CD4-positive, alpha-beta T cell treated with Interferon gamma for 1 hour (primary cell): ENCODE results near the gene TRIM67.

Experiments used
- DNase-seq: peaks from one replicate; pipeline ENCODE4 v3.0.0-alpha.2; 2020

TRIM67 gene

DNA sequence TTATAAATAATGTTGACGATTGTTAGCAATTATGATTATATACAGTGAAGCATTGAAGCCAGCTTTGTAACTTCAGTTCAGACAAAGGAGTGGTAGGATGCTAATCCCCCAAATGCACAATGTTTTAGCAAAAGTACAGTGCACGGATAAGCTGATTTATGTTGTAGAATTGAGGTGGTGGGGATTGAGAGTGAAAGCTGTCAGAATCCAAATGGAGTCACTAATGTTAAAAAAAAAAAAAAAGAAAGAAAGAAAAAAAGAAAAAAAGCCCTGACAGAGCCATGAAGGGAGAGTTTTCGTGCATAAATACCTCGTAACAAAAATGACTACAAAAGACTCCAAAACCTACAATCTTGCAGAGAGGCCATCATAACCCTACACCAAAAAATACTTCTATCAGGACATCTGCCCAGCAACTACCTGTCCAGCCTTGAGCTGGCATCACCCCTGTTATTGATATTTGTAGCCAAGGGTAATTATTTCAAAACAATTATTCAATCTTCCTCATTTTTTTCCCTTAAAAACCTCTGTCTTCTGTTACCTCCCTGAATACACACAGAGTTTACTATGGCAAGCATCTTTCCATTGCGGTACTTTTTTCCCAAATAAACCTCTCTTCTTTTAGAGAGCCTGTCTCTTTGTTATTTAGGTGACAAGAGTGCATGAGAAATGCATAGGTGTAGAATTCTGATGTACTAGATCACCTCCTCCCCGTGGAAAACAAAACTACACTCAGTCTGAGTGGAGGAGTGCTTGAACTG is 2.5 kb upstream of the TRIM67 start:
- DNase-seq = no peak

DNA sequence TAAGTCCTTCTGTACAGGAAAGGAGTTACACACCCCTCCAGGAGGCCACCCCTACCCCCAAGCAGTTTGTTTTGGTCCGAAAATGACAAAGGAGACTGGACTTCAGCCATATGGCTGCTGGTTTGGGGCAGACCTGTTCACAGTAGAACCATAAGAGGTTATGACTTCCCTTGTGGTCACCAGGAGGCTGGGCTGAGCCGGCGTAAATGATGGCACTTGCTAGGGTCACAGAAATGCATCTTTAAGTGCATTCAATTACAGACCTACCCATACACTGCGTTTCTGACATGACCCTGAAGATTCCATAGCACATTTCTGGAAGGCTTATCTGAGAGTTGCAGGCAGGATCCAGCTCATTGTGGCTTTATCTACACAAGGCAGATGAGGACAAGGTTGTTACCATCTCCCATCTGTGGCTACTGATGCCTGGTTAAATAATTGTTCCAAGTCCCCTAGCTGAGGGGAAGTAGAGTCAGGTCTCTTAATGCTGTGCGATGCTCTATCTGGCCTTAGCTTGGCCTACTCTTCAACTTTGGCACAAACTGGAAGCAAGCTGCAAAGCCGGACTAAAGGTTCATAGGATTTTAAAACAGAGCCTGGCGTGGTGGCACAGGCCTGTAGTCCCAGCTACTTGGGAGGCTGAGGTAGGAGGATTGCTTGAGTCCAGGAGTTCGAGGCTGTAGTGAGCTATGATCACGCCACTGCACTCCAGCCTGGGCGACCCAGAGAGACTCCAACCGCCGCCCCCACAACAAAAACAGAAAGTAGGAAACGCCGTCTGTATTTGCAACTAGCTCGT is 1.7 kb upstream of the TRIM67 start:
- no peak for DNase-seq

DNA sequence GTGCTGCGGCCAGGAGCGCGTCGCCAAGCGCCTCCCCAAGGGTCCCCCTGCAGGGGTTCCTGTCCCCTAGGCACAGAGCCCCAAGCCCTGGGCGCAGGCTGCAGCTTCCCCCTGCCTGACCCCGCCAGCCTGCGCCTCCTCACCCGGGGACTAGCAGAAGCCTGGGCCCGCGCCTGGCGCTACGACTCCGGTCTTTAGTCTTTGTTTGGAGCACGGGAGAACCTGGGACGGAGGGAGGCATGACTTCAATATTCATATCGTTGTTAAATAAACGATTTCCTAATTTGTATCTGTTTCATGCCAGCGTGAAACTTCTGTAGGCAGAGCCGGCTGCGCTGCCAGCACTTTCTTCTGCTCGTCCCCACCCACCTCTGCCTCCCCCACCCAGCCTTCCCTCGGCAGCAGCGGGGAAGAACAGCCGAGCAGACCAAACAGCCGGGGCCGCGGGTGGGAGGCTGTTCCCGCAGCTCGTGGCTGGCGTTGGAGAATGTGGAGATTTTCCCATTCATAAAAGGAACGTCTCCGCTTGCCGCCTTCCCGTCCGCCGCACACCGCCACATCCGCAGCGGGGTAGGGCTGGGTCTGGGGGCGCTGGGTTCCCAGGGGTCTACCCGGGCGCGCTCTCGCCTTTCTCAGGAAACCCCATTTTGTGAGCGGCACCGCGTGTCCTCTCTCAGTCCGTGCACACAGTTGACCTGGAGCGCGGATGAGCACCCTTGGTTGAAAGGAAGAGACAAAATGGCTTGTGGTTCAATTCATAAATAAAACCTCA is 777 bp upstream of the TRIM67 start:
- DNase-seq = no peak

DNA sequence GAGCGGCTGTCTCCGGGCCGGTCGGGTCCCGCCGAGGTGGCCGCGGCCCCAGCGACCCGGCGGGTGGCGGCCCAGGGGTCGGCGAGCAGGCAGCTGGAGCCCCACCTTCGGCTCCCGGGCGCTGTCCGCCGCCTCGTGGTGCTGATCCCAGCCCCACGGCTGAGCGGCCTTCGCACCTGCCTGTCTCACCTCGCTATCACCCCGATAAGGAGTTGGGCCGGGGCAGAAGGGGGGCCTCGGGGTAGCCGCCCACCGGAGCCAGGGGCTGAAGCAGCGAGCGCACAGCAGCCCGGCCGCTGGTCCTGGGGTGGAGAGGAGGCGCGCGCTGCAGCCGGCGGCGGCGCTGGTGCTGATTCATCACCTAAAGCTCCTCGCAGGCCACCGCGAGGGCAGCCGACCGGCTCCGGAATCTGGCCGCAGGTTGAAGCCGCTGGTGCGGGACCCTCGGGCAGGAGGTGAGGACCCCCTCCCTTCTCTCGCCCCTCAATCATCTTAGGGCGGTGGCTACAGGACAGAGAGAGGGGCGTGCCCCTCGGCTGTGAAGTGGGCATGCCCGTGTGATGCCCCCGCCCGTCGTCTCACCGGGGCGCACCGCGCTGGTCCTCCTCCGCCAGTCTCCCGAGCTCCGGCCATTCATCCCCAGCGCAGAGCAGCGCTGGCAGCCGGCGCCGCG is 575 bp downstream of the TRIM67 start:
- DNase-seq = no peak

DNA sequence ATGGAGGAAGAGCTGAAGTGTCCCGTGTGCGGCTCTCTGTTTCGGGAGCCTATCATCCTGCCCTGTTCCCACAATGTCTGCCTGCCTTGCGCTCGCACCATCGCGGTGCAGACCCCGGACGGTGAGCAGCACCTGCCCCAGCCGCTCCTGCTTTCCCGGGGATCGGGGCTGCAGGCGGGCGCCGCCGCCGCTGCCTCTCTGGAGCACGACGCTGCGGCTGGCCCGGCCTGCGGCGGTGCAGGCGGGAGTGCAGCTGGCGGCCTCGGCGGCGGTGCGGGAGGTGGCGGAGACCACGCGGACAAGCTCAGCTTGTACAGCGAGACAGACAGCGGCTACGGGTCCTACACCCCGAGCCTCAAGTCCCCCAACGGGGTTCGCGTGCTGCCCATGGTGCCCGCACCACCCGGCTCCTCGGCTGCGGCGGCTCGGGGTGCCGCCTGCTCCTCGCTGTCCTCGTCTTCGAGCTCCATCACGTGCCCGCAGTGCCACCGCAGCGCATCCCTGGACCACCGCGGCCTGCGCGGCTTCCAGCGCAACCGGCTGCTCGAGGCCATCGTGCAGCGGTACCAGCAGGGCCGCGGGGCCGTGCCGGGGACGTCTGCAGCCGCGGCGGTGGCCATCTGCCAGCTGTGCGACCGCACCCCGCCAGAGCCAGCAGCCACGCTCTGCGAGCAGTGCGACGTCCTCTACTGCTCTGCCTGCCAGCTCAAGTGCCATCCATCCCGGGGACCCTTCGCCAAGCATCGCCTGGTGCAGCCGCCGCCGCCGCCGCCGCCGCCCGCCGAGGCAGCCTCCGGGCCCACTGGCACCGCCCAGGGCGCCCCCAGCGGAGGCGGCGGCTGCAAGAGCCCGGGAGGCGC is 1.3 kb downstream of the TRIM67 start:
- no peak for DNase-seq

DNA sequence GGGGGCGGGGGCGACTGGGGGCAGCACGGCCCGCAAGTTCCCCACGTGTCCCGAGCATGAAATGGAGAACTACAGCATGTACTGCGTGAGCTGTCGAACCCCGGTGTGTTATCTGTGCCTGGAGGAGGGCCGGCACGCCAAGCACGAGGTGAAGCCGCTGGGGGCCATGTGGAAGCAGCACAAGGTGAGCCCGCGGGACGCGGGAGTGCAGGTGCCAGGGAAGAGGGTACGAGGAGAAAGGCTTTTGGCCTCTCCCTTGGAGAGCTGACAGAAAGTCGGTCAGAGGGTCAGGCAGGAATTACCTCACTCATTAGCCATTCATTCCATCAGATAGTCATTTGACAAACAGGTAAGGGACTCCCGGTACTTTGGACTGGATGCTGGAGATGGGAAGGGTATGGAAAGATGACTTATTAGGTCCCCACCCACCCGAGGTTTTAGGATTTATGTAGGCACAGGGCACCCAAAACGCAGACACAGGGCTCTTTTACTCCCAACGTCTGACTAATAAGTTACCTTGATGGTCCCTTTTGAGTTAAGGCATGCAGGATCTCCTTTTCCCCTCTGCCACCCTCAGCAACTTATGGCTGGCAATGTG is 2.1 kb downstream of the TRIM67 start:
- DNase-seq = no peak

DNA sequence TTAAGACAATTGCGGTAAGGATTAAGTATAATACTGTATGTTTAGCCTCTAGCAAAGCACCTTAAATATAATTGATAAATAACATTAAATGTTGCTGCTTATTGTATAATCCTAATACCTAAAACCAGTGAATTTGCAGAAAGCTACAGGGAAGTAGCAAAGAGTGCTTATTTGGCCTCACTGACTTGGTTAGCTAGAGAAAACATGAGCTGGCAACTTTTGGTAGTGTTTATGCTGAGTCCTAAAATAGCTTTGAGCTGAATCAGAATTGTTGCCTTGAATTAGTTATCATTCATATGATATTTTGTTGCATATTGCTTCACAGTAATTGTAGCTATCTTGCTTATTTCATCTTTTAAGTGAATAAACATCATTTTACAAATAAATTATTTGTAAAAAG is 3.5 kb downstream of the TRIM67 start:
- no peak for DNase-seq

DNA sequence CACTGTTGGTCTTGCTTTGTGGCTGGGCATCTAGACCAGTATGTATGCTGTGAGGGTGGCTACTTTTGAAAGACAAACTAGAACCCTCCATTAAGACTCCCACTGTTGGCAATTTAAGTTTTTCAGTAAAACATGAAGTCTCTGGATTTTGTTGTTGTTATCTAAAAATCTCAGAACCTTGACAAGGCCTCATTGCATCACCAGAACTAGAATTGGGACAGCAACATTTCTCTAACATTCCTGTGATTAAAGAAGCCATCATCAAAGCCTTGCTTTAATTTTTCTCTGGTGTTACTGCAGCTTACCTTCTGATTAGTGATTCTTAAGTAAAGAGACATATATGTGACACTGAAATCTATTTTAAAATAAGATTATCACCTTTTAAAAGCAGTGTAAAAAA is 4.5 kb downstream of the TRIM67 start:
- DNase-seq = no peak

DNA sequence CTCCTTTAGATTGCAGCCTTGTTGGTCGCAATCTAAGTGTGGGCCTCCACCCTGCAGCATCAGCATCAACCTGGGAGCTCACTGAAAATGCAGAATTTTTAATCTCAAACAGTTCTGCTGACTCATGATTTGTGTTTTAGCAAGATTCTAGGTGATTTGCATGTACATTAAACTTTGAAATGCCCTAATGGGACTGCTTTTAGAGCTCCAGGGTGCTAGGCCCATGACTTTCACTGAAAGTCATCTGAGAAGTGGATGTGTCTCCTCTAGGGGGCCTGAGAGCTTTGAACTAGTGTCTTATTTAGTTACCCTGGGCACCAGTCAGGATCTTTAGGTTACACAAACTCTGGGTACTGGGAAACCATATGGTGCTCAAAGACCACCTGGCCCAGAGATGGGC is 9.0 kb downstream of the TRIM67 start:
- DNase-seq = no peak

DNA sequence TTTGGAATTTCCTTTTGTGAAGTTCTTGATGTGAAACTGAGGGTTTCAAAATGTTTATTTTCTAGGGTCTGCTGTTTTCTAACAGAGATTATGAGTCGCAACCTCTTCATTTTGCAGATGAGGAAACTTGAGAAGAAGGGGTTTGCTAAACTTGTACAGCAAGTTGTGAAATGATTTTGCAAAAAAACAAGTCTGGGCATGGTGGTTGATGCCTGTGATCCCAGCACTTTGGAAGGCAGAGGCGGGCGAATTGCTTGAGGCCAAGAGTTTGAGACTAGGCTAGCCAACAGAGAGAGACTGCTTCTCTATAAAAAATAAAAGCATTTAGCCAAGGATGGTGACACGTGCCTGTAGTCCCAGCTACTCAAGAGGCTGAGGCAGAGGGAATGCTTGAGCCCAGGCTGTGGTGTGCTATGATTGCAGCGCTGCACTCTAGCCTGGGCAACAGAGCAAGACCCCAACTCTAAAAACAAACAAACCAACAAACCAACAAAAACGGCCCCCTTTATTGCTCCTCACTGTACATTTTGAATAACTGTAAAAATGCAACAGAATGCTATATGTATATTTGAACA is 9.9 kb downstream of the TRIM67 start:
- no peak for DNase-seq

DNA sequence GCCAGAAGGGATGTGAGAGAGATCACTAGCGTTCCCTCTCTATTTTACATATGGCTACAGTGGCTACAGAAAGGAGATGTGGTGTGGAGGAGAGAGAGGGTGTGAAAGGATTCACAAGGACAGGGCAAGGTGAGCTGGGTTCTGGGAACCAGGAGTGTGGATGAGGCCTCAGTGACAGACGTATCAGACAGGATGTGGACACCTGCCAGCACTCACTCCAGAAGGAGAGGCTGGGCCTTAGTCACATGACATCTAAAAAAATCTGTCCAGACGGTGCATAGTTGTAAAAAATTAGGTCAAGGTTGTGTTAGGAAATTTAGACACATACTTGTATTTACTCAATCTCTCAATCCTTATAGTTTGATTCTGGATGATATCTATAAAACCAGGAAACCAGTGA is 10.6 kb downstream of the TRIM67 start:
- DNase-seq = no peak

DNA sequence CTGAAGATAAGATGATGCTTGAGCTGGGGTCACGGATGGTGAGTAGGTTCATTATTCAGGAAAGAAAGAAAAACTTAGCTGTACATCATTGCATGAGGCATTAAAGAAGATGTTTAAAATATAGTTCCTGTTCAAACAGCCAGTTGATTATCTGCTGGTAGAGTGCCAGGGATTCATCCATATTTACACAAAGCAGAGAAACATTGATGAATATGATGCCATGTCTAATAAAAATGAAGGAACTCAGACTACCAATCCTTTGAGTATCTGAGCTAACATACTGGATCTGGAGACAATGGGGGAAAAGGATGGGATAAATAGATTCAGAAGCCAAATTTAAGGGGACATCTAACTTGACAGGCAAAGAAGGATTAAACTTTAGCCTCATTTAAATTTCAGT is 14.6 kb downstream of the TRIM67 start:
- no peak for DNase-seq

DNA sequence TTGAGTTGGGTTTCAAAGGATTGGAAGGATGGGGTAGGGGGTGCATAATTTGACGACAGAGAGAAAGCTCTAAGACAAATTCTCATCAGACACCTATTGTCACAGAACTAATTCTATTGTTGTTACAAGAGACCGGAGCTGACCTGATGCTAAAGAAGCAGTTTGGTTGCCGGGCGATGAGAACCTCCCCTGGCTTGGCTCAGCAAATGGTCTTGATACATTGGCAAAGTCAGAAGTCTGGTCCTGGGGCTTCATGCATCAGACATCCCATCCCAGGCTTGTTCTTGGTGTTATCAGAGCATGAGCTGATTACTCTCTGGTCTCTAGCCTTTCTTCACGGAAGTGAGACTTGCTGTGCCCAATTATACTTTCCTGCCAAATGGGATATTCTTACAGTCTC is 15.4 kb downstream of the TRIM67 start:
- no peak for DNase-seq

DNA sequence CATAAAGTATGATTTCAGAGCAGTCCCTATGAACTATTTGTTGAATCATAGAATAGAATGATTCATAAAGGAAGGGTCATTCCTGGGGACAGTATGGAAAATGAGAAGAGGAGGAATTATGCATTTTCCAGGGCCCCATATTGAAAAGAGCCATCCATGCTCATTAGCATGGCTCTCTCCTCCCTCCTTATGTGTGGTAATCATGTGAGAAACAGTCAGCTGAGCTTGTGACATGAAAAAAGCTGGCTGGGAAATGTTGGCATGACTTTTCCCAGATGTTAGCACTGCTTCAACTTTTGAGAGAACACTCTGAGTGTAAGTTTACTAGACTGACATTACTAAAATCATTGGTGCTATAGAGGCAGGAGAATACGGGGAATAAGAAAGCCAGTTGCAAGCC is 16.1 kb downstream of the TRIM67 start:
- no peak for DNase-seq

DNA sequence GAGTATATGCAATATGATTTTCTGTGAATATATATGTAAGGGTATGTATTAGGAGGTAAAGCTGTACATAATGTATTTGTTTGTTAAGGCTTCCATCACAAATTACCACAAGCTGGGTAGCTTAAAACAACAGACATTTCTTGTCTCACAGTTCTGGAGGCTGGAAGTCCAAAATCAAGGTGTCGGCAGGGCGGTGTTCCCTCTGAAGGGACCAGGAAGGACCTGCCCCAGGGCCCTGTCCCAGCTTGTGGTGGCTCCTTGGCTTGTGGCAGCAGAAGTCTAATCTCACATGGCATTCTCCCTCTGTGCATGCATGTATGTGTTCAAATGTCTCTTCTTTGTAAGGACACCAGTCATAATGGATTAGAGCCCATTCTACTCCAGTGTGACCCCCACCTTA is 17.1 kb downstream of the TRIM67 start:
- DNase-seq = no peak

DNA sequence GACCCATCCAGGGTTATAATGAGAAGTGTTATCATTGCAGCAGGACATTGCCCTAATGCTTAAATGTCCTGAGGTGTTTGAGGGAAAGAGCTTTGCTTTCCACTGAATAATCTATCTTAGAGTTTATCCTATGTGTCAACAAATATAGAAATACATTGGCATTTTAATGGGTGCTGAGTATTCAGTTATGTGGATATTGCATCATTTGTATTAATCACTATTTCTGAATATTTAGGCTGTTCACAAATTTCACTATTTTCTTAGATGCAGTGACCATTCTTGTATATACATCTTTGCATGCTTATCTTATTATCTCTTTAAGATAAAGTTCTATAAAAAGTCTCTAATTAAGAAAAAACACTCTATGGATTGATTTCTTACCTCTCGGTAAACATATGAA is 18.2 kb downstream of the TRIM67 start:
- DNase-seq = no peak

DNA sequence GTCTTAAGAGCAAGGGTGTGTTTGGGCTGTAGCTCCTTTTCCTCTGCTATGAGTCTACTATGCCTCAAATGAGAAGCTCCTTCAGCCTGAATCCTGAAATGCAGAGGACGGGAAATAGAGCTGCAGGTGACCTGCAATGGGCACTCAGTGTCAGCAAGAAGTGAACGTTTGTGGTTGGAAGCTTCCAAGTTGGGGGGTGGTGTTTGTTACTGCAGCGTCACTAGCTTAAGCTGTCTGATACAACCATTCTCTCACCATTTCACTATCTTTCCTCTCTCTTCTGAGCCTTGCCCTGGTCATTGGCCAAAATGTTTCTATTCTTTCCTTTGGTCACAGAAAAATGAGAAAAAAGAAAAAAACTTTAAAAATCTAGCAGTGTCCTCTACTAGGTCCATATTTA is 19.4 kb downstream of the TRIM67 start:
- no peak for DNase-seq

DNA sequence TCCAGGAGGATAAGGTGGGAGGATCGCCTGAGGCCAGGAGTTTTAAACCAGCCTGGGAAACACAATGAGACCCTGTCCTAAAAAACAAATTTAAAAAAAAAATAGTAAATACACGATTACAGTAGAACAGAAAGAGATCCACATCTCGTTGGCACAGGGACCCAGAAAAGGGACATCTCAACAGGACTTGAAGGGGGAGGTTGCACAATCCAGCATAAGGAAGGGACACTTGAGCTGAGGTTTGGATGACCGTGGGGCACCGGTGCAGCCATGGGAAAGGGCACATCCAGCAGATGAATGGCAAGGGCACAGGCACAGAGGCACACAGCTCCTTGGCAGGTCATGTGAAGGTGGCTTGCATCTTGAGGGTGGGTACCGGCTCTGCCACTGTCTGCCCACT is 20.5 kb downstream of the TRIM67 start:
- no peak for DNase-seq

DNA sequence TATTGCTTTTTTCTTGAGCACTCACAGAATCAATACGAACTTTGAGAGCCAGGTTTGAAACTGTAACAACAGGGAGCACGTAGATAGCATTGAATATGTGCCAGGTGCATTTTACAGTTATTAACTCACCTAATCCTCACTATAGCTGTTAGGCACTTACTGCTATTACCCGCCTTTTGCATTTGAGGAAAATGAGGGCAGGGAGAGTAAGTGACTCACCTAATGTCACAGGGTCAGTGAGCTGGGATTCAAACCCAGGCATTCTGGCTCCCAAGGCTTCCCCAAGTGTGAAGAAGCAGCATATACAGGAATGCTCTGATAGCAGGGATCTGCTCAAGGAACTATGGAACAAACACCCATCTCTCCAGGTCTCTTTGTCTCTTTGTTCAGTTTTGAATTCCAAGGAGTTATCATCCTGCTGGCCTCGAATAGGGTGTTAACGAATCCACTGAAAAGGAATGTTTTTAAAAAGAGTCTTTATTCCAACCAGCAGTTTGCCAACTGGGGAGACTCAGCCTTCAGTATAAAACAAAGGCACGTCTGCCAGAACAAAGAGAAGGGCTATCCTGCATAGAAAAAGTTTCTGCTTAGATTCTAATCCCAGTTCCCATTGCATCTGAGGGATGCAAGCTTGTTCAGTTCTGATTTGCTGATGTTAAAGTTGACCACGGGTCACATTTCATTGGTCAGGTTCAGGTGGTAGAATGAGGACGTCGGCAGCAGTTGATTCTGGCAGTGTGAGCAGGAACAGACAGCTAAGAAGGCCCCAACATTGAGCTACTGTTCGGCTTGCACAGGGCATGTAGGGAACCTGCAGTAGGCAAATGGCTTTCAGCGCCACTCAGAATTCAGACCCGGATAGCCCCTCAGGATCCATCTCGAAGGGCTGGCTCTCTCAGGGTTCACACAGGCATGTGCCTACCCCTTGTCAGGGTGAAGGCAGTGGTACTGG is 22.1 kb downstream of the TRIM67 start:
- DNase-seq = no peak

DNA sequence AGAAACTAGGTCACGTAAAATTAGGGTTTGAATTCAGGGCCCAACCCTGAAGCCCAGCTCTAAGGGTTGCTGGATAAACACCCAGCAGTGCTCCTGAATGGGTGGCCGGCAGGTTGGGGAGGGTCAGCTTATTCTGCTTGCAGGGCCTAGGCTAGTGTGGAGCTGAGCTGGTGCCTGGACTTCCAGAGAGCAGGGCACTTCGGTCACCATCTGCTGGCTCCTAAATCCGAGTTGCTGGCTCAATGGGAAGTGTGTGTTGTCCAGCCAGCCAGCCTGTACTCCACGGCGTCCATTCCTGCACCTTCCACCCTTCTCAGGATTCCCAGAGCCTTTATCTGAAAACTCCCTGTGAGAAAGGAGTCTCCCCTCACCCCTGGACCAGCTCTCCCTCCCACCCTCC is 23.0 kb downstream of the TRIM67 start:
- DNase-seq = no peak
